NCI-H510A treated with DMSO at 0.1 percent for 48 hours (cell line): ENCODE data around the gene TMEM40.
"Not testable (repeated sequence)": the region's sequence is repeated elsewhere in the genome, so short reads cannot be mapped to it uniquely, and the experiment has no call there.

Experiments used
- DNase-seq: peaks from one replicate; lab custom pipeline; 2025; lab: John Stamatoyannopoulos, UW

The TMEM40 gene

DNA sequence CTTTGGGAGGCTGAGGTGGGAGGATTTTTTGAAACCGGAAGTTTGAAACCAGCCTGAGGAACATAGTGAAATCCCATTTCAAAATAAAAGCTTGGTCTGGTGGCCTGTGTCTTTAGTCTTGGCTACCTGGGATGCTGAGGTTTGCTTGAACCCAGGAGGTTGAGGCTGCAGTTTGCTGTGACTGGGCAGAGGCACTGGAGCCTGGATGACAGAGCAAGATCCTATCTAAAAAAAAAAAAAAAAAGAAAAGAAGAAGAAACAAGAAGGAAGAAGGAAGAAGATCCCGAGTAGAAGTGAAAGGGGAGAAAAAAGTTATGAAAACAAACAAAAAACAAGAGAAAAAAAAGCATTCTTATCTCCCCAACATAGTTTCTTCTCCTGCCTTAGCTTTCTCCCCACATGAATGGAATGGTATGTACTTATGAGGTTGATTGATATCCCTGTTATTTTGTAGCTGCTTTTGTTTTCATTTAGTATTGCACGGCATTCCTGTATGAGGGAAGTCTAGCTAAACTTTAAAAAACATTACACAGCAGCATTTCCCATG is 42.4 kb downstream of the TMEM40 start:
- DNase-seq: no peak

- DNase-seq: no peak
These were observed 44.8 kb downstream of the TMEM40 start for GRCh38 chr3:12714278-12714677.

DNA sequence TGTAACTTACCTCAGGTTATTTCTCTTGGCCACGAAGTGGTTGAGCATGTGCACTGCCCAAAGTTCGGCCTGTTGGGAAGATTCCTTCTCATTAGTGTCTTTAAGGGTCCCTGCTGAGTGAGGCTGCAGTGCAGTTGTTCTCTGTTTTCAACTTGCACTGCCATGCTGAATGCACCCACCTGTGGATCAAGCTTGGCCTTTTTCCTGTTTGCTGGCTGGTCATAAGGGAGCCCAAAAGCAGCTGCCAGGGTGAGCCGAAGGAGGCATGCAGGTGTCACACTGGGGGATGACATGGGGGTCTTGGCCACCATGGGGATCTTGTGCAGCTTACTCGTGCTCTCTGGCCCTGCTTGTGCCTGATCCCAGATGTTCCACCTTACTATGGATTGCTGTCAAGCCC is 49.0 kb downstream of the TMEM40 start:
- no peak for DNase-seq

DNA sequence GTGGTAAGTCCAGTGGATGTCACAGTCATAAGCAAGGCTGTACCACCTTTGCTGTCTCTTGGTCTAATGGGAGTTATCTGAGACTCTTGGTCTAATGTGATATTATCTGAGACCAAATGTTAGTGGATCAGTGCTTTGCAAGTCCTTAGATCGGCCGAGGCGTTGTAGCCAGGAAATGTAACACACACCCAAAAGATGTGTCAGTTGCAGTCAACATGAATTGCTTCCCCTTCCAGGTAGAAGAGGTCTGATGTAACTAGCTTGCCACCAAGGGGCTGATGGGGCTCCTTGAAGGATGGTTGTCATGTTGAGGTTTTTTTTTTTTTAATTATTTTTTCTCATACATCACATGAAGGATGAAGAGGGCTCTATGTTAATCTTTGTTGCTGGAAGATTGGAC is 49.7 kb downstream of the TMEM40 start:
- DNase-seq: no peak

GRCh38 chr3:12708584-12709192 is 50.4 kb downstream of the TMEM40 start:
- DNase-seq: no peak

- peak; percentile 75 for DNase-seq
These were observed 51.6 kb downstream of the TMEM40 start for GRCh38 chr3:12707449-12707848.

GRCh38 chr3:12706504-12707253 is 52.4 kb downstream of the TMEM40 start:
- DNase-seq: peak; percentile 42

DNA sequence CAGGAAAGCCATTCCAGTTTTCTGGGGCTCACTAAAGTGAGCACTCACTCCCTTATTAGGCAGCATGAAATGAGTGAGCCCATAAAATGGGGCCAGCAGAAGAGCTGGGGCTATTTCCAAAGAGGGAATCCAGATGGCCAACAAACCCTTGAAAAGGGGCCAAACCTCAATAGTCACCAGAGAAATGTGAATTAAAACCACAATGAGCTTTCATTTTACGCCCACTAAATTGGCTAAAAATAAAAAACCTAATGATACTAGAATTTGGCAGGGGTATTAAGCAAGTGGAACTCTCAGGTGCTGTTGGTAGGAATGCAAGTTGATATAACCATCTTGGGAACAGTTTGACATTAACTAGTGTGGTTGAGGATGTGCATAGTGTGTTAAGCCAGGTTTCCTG is 53.1 kb downstream of the TMEM40 start:
- no peak for DNase-seq

- DNase-seq: no peak
These were observed 53.6 kb downstream of the TMEM40 start for GRCh38 chr3:12705374-12705926.

- no peak for DNase-seq
These were observed 56.6 kb downstream of the TMEM40 start for GRCh38 chr3:12702501-12702900.

DNA sequence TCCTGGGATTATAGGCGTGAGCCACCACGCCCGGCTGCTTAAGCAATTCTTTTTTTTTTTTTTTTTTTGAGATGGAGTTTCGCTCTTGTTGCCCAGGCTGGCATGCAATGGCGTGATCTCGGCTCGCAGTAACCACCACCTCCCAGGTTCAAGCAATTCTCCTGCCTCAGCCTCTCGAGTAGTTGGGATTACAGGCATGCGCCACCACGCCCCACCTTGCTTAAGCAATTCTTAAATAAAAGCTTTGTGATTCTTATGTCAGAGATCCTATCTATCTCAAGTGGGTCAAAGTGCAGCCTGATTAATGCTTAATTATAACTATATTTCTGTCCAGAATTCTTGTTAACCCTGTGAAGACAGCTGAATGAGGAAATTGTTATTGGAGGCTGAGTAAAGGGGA is 57.5 kb downstream of the TMEM40 start:
- DNase-seq: not testable (repeated sequence)

GRCh38 chr3:12700800-12701199 is 58.3 kb downstream of the TMEM40 start:
- DNase-seq: no peak

DNA sequence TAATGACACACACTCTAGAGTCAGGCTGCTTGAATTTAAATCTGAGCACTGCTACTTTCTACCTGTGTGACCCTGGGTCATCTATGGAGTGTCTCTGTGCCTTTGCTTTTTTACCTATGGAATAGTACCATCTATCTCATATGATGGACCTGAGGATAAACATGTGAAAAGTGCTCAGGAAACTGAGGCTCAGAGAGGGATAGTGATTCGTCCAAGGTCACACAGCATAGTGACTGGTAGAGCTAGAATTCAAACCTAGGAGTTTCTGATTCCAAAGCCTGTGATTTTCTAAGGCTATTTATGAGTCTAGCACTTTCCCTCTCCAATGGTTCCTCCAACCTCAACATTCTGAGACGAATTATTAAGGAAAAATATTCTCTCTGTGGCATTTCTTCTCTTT is 63.1 kb downstream of the TMEM40 start:
- no peak for DNase-seq

DNA sequence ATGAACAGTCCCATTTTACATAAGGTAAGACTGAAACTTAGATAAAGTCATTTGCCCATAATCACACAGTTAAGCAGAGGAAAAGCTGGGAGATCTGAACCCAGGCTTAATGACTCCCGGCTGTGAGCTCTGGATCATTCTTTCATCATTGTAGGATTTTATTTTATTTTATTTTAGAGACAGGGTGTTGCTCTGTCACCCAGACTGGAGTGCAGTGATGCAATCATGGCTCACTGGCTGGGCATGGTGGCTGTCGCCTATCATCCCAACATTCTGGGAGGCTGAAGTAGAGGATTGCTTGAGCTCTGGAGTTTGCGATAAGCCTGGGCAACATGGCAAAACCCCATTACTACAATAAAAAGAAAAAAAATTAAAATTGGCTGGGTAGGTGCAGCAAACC is 63.9 kb downstream of the TMEM40 start:
- no peak for DNase-seq

DNA sequence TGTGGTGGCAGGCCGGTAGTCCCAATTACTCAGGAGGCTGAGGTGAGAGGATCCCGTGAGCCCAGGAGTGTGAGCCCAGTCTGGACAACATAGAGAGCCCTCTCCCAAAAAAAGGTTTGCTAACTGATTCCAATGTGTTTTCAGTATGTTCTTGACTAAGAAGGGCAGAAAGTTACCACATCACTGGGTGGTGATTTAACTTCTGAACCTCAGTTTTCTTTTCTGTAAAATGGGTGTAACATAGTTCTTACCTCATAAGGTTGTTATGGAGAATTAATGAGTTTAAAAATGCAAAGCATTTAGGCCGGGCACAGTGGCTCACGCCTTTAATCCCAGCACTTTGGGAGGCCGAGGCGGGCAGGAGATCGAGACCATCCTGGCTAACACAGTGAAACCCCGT is 66.6 kb downstream of the TMEM40 start:
- DNase-seq: no peak

GRCh38 chr3:12689997-12690711 is 68.9 kb downstream of the TMEM40 start:
- DNase-seq: no peak

DNA sequence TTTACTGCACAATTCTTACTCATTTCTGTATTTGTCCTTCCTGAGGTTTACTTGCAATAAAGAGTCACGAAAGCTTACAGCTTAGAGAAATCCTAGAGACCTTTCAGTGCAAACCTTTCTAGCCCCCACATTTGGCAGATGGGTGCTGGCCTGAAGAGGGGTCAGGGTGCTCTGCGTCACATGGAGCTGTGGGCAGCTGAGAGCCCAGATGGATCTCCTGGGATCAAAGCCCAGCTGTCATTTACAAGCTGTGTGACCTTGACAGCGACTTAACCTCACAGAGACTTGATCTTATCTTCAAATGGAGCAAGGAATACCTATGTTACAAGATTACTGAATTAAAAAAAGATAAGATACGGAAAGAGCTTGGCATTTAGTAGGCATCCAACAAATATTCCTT is 71.1 kb downstream of the TMEM40 start:
- DNase-seq: no peak

DNA sequence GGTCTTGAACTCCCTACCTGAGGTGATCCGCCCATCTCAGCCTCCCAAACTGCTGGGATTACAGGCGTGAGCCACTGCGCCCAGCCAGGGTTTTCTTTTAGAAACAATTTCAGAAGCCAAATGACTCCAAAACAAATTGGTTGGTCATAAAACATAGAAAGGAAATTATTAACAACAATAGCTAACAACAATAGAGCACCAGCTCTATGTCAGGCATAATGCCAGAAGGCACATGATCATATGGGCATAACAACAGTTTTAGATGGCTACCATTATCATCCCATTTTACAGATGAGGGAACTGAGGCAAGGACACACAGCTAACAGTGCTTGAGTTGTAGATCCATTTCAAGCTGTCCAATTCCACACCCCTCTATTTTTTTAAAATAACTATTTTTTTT is 73.0 kb downstream of the TMEM40 start:
- no peak for DNase-seq
